NCI-H2081 treated with DMSO at 0.1 percent for 48 hours (cell line): ENCODE results near the gene RBM47.
A peak's percentile ranks its signal among the peaks of the same experiment; 100 is the strongest.
"Not testable (repeated sequence)": the region's sequence is repeated elsewhere in the genome, so short reads cannot be mapped to it uniquely, and the experiment has no call there.

Source experiments
- DNase-seq: peaks from one replicate; lab custom pipeline; 2025; lab: John Stamatoyannopoulos, UW

Gene RBM47

GRCh38 chr4:40629401-40630334, at the start of gene RBM47:
Gene RBM47, minus strand, starts transcription at chr4:40629864. Its CDS starts 190,971 bp downstream, at chr4:40438893.
- DNase-seq, result no peak

GRCh38 chr4:40678421-40678820, 48.8 kb upstream of the RBM47 start:
- DNase-seq, result no peak

- peak; percentile 33 for DNase-seq
Observed at GRCh38 chr4:40675166-40675565, 45.5 kb upstream of the RBM47 start.

GRCh38 chr4:40672528-40673522, 43.2 kb upstream of the RBM47 start:
- DNase-seq, result no peak

GRCh38 chr4:40669504-40669903, 39.8 kb upstream of the RBM47 start:
- DNase-seq, result no peak

GRCh38 chr4:40665842-40666241, 36.2 kb upstream of the RBM47 start:
- no peak for DNase-seq

- DNase-seq, result peak; percentile 89
Observed at GRCh38 chr4:40662962-40663604, 33.4 kb upstream of the RBM47 start.

GRCh38 chr4:40661803-40662202, 32.1 kb upstream of the RBM47 start:
- DNase-seq, result no peak

- DNase-seq, result no peak
Observed at GRCh38 chr4:40656201-40656863, 26.7 kb upstream of the RBM47 start.

GRCh38 chr4:40651280-40651679, 21.6 kb upstream of the RBM47 start:
- no peak for DNase-seq

GRCh38 chr4:40649321-40649720, 19.7 kb upstream of the RBM47 start:
- no peak for DNase-seq

GRCh38 chr4:40648742-40649281, 19.1 kb upstream of the RBM47 start:
- no peak for DNase-seq

GRCh38 chr4:40648131-40648530, 18.5 kb upstream of the RBM47 start:
- no peak for DNase-seq

- DNase-seq, result no peak
Observed at GRCh38 chr4:40645586-40645985, 15.9 kb upstream of the RBM47 start.

GRCh38 chr4:40632080-40632479, 2.4 kb upstream of the RBM47 start:
- no peak for DNase-seq

GRCh38 chr4:40630335-40631021, 814 bp upstream of the RBM47 start:
- DNase-seq, result no peak

GRCh38 chr4:40628888-40629287, 776 bp downstream of the RBM47 start:
- no peak for DNase-seq

GRCh38 chr4:40628407-40628806, 1.3 kb downstream of the RBM47 start:
- not testable (repeated sequence) for DNase-seq

GRCh38 chr4:40627540-40627939, 2.1 kb downstream of the RBM47 start:
- no peak for DNase-seq

GRCh38 chr4:40626183-40626990, 3.3 kb downstream of the RBM47 start:
- DNase-seq, result no peak
